IPS-NIHi7 (cell line): ENCODE data around the gene PPP1R13B.
"Not testable (repeated sequence)": the region's sequence is repeated elsewhere in the genome, so short reads cannot be mapped to it uniquely, and the experiment has no call there.

Source experiments
- DNase-seq: peaks from one replicate; pipeline ENCODE4 v3.0.0; 2012; ENCODE audit warnings: mixed read lengths; ENCODE audit errors: extremely low spot score

The PPP1R13B gene

DNA sequence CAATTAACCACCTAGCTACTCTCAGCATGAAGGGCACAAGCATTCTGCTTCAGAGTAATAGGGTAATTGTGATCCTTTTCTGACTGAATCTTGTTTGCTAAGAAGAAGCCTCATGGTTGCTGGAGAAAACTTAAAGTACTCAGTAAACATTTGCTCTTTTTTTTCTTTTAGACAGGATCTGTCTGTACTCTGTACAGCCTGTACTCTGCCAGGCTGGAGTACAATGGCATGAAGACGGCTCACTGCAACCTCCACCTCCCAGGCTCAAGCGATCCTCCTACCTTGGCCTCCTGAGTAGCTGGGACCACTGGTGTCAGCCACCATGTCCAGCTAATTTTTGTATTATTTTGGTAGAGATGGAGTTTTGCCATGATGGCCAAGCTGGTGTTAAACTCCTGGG, 12.4 kb downstream of the PPP1R13B start:
- no peak for DNase-seq

GRCh38 chr14:103833711-103834110, 13.7 kb downstream of the PPP1R13B start:
- no peak for DNase-seq

DNA sequence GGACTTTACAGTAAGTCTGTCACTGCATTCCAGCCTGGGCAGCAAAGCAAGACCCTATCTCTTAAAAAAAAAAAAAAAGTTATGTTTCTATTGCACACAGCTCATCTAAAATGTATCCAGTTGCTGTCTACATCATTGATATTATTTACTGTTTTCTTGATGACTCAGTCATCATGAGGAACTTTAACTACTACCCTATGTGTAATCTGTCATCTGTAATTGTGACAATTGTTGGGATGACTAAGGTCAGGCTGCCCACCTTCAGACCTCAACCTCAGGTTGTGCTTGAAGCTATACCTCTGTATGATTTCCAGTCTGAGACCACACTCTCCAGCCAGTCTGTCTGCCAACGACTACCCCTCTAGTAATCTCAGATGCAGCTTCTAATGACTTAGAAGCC, 15.3 kb downstream of the PPP1R13B start:
- DNase-seq, result no peak

GRCh38 chr14:103830511-103831270, 16.7 kb downstream of the PPP1R13B start:
- DNase-seq, result no peak

GRCh38 chr14:103828315-103828967, 18.9 kb downstream of the PPP1R13B start:
- no peak for DNase-seq

GRCh38 chr14:103825101-103825500, 22.3 kb downstream of the PPP1R13B start:
- DNase-seq, result no peak

DNA sequence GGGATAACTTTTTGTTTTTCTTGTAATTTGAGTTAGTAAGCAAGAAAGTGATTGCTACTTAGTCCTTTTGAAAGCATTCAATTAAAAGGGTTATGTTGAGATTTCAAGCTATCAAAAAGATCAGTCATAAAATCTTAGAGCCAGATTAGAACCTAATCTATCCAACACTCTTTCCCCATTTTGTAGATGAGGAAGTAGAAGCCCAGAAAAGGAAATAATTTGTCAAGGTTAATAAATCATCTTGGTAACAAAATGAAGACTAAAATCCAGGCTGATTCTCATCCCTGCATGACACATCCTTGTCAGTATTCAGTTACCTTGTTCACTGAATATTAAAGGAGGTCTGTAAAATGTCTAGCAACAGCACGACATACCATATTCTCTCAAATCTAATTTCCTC, 26.5 kb downstream of the PPP1R13B start:
- DNase-seq, result no peak

GRCh38 chr14:103820382-103820781, 27.0 kb downstream of the PPP1R13B start:
- DNase-seq, result no peak

GRCh38 chr14:103819503-103820307, 27.7 kb downstream of the PPP1R13B start:
- peak; percentile 84 for DNase-seq

DNA sequence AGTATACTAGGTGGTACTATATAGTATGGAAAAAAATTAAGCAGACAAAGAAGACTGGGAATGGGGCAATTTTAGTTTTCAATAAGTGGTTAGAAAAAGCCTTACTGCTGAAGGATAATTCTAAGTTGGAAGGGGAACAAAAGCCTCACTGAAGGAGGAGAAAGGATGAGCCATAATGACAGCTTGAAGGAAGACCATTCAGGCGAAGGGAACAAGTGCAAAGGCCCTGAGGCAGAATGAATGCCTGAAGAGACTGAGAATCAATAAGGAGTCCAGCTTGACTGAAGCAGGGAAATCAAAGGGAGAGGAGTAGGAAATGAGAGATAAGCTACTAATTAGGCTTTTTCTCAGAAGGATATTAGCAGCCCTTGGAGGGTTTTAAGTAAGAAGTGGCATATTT, 28.5 kb downstream of the PPP1R13B start:
- no peak for DNase-seq

DNA sequence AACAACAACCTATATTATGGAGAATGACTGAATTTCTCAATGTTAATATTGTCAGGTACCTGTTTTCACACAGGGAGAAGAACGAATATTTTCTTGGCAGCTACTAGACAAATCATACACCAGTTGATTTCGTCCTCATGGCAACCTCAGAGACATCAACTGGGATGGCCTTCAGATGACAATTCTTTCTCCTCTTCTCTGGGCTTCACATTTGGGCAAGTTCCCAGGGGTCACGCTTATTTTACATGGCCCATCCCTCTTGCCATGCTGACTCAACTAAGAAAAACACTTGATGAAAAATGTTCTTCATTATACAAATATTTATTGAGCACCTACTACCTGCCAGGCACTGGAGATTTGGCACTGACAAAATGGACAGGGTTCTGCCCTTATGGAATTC, 29.0 kb downstream of the PPP1R13B start:
- no peak for DNase-seq

DNA sequence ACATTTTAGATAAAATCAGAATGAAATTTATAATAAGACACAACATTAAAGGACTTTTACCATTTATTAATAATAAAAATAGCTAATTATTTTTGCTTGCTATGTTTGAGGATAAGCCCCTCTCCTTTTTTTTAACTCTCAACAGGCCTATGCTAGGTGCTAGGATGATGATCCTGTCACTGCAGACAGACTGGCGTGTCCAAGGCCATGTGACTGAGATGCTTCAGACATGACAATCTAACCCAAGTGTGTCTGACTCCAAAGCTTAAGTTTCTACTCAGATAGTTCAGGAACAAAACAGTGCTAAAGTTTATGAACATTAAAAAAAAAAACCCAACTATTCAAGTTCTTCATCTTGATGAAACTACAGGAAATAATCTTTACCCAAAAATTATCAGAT, 29.8 kb downstream of the PPP1R13B start:
- no peak for DNase-seq

DNA sequence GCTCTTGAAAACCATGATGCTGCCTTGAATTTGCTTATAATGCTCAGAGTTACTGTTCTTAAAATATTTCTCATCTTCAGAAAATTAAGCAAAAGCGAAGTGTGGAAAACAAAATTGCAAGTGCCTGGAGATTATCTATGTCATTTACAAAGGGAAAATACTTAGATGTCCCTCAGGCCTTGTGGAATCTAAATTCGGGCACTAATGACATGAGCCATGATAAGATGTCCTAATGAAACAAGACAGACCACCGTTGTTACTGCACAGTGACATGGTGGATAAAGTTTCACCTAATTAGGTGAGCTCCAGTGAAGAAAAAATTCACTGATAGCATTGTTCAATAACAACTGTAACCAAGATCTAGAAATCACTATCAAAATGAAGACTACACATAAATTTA, 30.4 kb downstream of the PPP1R13B start:
- no peak for DNase-seq

GRCh38 chr14:103815253-103815652, 32.1 kb downstream of the PPP1R13B start:
- no peak for DNase-seq

- no peak for DNase-seq
These were observed 36.2 kb downstream of the PPP1R13B start for GRCh38 chr14:103811189-103811588.

DNA sequence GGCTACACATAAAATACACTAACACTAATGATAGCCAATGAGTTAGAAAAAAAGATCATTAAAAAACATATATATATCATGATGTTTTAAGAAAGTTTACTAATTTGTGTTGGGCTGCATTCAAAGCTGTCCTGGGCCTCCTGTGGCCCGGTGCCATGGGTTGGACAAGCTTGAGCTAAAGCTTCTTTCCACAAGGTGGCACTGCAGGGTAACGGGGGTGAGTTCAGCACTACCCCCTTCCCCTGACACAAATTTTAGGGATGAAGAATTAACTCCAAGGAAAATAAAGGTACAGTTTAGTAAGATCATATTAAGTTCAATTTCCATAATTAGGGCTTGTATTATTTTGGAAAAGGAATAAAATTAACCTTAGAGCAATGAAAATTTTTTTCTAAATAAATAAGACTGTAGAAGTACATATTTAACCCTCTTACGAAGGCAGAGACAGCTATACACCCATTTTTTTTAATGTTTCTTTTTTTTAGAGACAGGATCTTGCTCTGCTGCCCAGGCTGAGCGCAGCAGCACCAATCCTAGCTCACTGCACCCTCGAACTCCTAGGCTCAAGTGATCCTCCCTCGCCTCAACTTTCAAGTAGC, 38.9 kb downstream of the PPP1R13B start:
- DNase-seq, result peak; percentile 71

DNA sequence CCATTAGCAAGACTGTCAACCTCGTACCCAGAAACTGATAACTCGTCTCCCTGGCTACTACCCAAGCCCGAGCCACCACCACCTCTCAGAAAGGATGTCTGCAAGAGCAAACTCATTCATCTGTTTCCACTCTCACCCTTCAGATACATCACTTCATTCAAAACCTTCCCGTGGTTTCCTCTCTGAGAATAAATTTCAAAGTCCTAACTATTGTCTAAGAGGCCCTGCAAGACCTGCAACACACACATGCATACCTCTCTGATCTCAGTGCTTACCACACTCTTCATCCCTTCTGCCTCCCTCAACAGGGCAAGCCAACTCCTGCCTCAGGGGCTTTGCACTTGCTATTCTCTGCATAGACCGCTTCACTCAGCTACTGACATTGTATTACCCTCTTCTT, 40.6 kb downstream of the PPP1R13B start:
- no peak for DNase-seq

- DNase-seq, result no peak
These were observed 41.7 kb downstream of the PPP1R13B start for GRCh38 chr14:103805708-103806107.

DNA sequence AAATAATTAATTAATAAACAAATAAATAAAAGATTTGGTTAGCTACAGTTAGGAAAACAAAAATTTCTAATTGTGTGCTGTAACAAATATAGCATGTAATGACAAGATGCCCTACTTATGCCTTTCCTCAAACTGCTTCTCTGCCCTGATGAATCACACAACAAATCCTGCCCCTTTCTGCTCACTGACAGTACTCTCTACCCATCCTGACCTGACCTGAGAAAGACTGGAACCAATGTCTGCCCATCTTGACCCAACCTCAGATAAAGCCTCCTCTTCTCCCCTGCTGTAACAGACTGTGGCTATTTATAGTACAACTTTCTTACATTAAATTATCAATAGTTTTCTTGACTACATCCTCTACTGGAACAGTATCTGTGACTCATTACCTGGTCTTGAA, 43.7 kb downstream of the PPP1R13B start:
- DNase-seq, result no peak

GRCh38 chr14:103802356-103802755, 45.0 kb downstream of the PPP1R13B start:
- DNase-seq, result no peak

DNA sequence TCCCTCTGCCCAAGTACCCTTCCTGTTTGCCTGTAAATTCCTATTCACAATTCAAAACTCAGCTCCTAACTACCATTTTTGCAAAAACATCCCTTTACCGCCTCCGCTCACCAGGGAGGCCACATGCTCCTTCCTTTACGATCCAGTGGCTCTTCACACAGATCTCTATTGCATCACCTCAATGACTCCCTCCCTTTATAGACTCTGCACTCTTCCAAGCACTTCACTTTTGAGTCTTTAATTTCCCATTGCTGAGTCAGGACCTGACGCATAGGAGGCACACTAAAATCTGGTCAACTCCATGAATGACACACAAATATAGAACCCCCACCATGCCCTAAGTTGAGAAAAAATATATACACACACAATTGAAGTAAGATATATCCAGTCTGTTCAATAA, 45.9 kb downstream of the PPP1R13B start:
- DNase-seq, result peak; percentile 15

- not testable (repeated sequence) for DNase-seq
These were observed 54.2 kb downstream of the PPP1R13B start for GRCh38 chr14:103793192-103793591.
